ENCODE measurements around the gene PGR. TPM values are rescaled to one million over a fixed set of nuclear protein-coding genes. Genes with fewer than 3 reads are reported as not detected.

PGR gene
- total RNA-seq, 1 experiment from 2014 or later: 1.1 TPM

GRCh38 chr11:101010899-101011298 lies 118.7 kb downstream of the PGR start:
- DNase-seq (ENCODE audit: low spot score): no peak

DNA sequence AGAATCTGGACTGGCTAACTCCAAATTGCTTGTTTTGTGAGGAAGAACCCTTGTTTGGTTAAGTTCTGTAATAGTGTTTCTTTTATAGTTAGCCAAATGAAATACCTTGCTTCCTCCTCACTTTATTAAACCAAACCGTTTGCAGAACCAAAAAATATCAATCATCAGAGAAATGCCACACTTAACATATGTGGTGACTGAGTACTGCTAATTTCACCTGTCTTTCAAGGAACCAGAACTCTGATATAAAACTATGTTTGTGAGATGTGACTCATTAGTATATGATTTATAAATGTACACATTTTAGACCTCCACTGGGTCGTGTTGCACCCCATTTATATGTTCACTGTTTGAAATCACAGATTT lies 119.9 kb downstream of the PGR start:
- no peak for DNase-seq (ENCODE audit: low spot score)

DNA sequence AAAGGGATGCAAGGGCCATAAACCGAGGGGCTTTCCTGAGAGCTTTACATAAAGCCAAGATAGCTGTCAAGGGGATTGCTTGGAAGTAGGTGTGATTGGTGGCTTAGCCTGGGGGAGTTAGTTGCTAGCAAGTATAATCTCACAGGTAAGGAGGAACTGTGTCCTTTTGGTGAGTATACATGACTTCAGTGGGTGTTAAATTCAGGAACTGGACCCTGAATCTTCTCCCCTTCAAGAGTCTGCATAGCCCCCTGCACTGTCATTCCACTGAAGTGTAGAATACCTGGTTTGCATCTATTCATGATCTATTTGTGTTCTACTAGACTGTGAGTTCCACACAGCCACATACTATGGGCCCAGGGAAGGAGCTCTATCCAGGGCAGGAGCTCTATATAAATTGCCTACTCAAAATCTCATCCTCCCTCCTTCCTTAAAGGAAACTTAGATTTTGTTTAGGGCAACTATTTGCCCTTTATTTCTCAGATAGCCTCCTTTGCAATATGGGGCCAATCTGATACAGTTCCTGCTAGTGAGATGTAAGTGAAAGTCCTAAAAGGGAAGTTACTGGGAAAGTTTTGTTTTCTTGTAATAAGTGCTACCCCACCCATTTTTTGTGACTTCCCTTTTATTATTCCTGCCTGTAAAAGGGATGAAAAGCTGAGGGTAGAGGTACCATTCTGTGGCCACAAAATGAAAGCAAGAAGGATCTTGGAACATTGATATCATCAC lies 120.5 kb downstream of the PGR start:
- no peak for DNase-seq (ENCODE audit: low spot score)

DNA sequence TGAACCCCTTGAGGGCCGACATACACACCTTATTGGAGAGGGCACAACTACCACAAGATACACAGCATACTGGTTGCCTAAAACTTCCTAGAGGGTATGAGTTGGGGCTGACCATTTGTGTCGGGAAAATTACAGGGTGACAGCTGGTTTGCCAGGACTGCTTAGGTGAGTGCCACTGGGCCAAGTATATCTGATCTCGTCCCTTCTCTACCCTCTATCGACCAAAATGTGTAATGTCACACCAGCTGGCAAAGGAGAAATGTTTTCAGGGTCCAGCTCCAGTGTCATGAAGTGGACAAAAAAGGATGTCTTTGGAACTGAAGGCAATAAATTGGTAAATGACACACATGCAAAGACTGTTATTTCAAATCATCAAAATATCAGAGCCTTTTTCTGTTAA lies 126.1 kb downstream of the PGR start:
- peak; percentile 15 for DNase-seq (ENCODE audit: low spot score)

- DNase-seq (ENCODE audit: low spot score): no peak
Observed at GRCh38 chr11:100999756-101000155, 129.9 kb downstream of the PGR start.

- DNase-seq (ENCODE audit: low spot score): no peak
Observed at GRCh38 chr11:100994966-100995365, 134.6 kb downstream of the PGR start.

DNA sequence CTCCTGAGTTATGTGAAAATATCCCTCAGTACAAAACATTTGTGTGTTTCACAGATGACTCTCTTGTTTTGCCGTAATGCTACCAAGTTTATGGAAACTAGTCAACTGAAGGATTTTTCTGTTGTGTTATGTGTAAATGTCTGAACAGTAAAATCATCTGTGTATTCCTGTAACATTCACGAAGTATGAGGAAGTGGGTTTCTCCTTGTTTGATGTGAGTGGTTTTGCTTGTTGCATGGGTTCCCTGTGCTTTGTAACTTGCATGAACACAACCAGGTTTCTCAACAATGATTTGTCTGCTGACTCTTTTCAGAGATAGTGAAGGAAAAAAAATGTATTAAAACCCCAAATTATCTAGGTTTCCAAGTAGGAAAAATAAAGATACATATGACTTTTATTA lies 138.1 kb downstream of the PGR start:
- DNase-seq (ENCODE audit: low spot score): no peak

GRCh38 chr11:100990931-100991330 lies 138.7 kb downstream of the PGR start:
- no peak for DNase-seq (ENCODE audit: low spot score)

GRCh38 chr11:100984668-100985067 lies 144.9 kb downstream of the PGR start:
- DNase-seq (ENCODE audit: low spot score): no peak

DNA sequence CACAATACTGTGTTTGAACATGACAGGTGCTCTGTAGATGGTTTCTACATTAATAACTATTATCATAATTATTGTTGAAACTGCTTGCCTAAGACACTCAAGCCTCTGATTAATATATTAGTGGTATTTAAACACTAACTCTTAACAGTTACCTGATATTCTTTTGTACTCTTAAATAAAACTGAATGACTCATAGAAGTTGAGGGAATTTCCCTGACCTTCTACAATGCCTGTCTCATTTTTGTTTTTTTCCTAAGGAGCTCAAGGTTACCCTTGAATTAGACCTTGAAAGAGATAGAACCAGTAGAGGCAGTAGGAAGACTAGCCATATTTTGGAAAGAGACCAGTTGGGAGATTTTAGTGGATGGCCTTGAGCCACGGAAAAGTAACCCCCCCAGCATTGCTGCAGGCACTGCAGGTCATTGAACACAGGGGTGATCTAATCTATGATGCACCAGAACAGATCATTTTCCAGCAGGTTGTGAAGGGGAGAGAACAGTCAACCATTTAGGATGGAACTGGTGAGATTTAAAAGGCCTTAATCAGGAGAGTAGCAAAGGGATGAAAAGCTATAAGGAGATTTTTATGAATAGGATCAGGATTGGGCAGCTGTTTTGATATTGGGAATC lies 148.3 kb downstream of the PGR start:
- DNase-seq (ENCODE audit: low spot score): no peak

DNA sequence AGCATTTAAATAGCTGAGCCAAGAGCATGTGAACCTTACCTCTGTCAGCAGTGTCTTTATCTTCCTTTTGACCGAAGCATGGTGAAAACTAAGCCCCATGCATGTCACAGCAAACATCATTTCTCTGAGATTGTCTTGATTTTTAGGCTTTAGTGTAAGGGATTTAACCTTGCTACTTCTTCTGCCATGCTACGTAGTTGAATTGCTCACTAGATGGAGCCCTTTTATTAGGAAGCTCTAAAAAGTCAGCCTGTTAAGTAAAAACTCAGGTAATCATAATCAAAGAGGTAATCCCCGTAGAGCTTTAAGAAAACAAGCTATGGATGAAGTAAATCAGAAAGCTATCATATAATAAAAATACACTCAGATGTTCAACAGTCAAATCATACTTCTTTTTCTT lies 149.5 kb downstream of the PGR start:
- DNase-seq (ENCODE audit: low spot score): peak; percentile 8

Measured in H4 (cell line).